Measurements from ENCODE around the gene HOGA1. TPM values are rescaled to one million over a fixed set of nuclear protein-coding genes. Genes with fewer than 3 reads are reported as not detected.
"Not testable (repeated sequence)": the region's sequence is repeated elsewhere in the genome, so short reads cannot be mapped to it uniquely, and the experiment has no call there.

The HOGA1 gene
- total and polyA plus RNA-seq, 2 donors, result 0.35 to 0.53 TPM

DNA sequence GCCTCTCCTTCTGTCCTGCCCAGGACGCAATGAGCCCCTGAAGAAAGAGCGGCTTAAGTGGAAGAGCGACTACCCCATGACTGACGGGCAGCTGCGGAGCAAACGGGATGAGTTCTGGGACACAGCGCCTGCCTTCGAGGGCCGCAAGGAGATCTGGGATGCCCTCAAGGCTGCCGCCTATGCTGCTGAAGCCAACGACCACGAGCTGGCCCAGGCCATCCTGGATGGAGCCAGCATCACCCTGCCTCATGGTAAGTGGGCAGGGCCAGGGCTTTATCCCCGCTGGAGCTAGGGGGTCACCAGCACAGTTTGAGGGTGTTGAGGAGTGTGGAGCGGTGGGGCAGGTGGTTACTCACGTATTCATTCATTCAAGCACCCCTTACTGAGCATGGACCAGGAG is 16.3 kb upstream of the HOGA1 start:
- Histone ChIP-seq H3K4me3 (ENCODE audit: low read depth, low read length) (no peak overlapping the region), H3K27ac (ENCODE audit: low read depth) (no peak overlapping the region), H3K4me1 (ENCODE audit: insufficient read depth) (no peaks in the 10 kb centered on the region), H3K36me3 (ENCODE audit: insufficient read depth) (no peaks in the 10 kb centered on the region)
- 95% methylated on average over 15 of the region's 15 CpGs for WGBS
- no peak for DNase-seq (ENCODE audit: extremely low spot score)

DNA sequence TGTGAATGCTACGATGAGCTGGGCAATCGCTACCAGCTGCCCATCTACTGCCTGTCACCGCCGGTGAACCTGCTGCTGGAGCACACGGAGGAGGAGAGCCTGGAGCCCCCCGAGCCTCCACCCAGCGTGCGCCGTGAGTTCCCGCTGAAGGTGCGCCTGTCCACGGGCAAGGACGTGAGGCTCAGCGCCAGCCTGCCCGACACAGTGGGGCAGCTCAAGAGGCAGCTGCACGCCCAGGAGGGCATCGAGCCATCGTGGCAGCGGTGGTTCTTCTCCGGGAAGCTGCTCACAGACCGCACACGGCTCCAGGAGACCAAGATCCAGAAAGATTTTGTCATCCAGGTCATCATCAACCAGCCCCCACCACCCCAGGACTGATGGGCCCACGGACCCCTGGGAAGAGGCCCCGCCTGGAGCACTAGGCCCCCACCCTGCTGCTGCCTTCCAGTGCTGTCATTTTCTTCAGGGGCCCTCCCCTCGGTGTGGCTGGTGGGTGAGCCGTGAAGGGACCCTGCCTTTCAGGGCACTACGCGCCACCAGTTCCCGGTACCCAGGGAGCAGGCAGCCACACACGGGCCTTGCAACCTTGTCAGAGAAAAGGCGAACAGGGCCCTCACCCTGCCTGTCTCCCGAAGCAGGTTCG is 13.9 kb upstream of the HOGA1 start:
- H3K4me3 ChIP-seq (ENCODE audit: low read depth, low read length), result no peak overlapping the region
- no peak for DNase-seq (ENCODE audit: extremely low spot score)
- WGBS, result 93% methylated on average over 33 of the region's 33 CpGs
- H3K27ac ChIP-seq (ENCODE audit: low read depth), result no peak overlapping the region
- no peaks in the 10 kb centered on the region for H3K4me1 ChIP-seq (ENCODE audit: insufficient read depth)
- no peaks in the 10 kb centered on the region for H3K36me3 ChIP-seq (ENCODE audit: insufficient read depth)

DNA sequence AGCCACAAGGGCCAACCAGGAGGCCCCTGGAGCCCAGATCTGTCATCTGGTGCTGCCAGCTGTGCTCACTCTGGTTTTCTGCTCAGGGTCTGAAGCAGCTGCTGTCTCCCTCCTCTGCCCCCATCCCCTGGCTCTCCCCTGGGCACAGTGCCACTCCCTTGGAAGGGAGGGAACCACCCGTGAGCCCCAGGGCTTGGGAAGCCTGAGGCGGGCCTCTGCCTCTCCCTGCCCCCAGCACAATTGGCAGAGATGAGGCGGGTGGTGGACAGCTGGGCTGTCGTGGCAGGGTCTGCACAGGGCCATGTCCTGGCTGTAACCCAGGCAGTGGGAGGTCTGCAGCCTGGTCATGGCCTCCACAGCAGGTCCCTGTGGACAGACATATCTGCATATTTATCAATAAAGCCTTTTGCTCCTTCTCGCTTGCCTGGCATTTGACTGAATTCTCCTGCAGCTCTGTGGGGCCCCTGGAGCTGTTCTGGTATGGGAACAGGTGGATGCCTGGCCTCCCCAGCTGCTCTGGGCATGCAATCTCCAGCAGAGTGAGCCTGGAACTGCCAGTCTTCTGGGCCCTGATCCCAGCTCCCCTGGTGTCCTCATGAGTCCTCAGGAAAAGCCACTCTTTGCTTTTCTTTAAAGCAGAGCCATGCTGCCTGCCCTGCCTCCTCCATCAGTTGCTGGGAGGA is 13.3 kb upstream of the HOGA1 start:
- 74% methylated on average over 5 of the region's 5 CpGs for WGBS
- no peak overlapping the region for H3K27ac ChIP-seq (ENCODE audit: low read depth)
- H3K4me3 ChIP-seq (ENCODE audit: low read depth, low read length), result no peak overlapping the region
- no peaks in the 10 kb centered on the region for H3K36me3 ChIP-seq (ENCODE audit: insufficient read depth)
- H3K4me1 ChIP-seq (ENCODE audit: insufficient read depth), result no peaks in the 10 kb centered on the region
- DNase-seq (ENCODE audit: extremely low spot score), result no peak

DNA sequence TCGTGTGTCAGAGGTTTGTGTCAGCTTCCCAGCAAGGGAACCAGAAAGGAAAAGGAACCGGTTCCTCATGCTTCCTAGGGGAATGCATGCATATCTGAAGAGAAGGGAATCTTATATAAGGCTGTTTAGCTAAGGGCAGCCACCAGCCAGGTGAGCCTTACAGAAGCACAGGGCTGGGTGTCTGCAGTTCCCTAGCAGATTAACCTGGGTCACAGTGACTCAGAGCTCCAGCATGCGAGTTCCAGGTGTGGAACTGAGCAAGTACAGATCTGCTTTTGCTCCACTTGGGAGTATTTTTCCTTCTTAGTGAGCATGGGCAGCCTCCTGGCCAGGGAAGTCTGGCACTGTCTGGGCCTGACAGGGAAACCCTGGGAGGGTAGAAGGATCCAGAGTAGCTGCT is 12.6 kb upstream of the HOGA1 start:
- no peak overlapping the region for H3K4me3 ChIP-seq (ENCODE audit: low read depth, low read length)
- no peak for DNase-seq (ENCODE audit: extremely low spot score)

DNA sequence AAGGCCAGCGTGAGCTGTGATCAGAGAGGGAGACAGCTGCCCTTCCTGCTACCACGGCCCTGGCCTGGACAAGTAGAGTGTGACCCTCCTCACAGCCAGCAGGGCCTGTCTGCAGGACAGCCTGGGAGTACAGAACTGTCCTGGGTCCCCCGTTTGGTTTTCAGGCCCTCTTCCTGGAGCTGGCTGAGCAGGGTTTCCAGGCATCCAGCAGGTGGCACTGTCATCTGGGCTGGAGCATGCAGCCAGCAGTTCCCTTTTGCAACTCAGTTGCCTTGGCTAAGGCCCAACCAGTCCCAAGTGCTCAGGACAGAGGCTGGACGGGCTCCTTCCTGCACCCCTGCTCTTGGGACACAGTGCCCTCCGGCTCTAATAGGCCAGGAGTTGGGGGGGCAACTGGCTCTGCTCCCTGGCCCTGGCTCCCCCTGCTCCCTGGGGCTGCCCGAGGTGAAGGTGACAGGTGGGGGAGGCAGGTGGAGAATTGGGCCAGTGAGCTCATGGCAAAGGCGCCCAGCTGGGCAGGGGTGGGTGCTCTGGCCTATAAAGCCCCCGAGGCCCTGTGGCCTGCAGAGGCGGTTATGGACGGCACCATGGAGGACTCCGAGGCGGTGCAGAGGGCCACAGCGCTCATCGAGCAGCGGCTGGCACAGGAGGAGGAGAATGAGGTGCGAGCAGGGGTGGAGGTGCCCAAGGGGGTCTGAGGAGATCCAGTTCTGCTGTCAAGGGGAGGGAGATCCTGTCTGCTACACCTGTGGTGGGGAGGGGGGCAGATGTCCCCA is 11.8 kb upstream of the HOGA1 start, which contains the start of gene ANKRD2:
ANKRD2 (plus strand) TSS at position 566 of the 776 bp plus-strand sequence; CDS start at position 576, 10 bp downstream.
- Histone ChIP-seq H3K27ac (ENCODE audit: low read depth) (peak within 1 kb of the TSS; percentile 81), H3K36me3 (ENCODE audit: insufficient read depth) (no peaks in the 10 kb centered on the region), H3K4me1 (ENCODE audit: insufficient read depth) (no peaks in the 10 kb centered on the region), H3K4me3 (ENCODE audit: low read depth, low read length) (no peak within 1 kb of the TSS)
- DNase-seq (ENCODE audit: extremely low spot score), result no peak
- WGBS, result 68% methylated on average over 16 of the region's 16 CpGs

More for the DNA sequence above, 12.6 kb upstream of the HOGA1 start:
- Histone ChIP-seq H3K27ac (ENCODE audit: low read depth) (peak overlapping the region; percentile 81), H3K36me3 (ENCODE audit: insufficient read depth) (no peaks in the 10 kb centered on the region), H3K4me1 (ENCODE audit: insufficient read depth) (no peaks in the 10 kb centered on the region)
- WGBS, result 82% methylated on average over 3 of the region's 3 CpGs

DNA sequence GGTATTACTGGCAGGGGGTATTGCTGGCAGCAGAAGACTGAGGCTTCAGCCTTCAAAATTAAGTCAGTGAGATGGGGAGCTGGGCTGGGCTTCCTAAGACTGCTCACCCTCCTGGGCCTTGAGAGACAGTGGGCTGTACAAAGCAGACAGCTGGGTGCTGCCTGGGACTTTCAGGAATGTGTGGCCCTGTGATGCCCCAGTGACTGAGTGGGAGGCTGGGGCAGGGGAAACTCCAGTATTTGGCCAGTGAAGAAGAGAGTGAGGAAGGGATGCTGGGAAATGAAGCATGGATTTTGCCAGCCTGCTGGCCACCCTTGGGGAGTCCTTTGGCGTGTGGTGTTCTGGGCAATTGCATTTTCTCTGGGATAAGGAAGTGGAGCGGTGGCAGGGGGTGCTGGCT is 11.2 kb upstream of the HOGA1 start:
- H3K4me3 ChIP-seq (ENCODE audit: low read depth, low read length), result no peak overlapping the region
- H3K4me1 ChIP-seq (ENCODE audit: insufficient read depth), result no peaks in the 10 kb centered on the region
- WGBS, result 99% methylated on average over 2 of the region's 2 CpGs
- DNase-seq (ENCODE audit: extremely low spot score), result no peak
- H3K27ac ChIP-seq (ENCODE audit: low read depth), result no peak overlapping the region
- no peaks in the 10 kb centered on the region for H3K36me3 ChIP-seq (ENCODE audit: insufficient read depth)

DNA sequence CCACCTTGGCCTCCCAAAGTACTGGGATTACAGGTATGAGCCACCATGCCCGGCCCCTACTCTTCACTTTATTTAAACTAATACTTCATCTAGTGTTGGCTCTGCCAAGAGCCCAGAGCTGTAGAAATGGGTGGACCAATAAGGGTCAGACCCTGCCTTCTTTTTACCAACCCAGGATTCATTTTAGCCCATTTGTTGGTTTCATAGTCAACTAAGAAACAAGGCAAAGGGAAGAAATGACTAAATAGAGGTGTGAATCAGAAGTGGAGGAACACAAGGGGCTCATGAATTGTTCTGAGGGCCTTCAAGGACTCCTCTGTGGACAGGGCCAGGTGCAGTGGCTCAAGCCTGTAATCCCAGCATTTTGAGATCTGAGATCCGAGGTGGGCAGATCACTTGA is 10.5 kb upstream of the HOGA1 start:
- Histone ChIP-seq H3K4me3 (ENCODE audit: low read depth, low read length) (no peak overlapping the region), H3K27ac (ENCODE audit: low read depth) (no peak overlapping the region), H3K36me3 (ENCODE audit: insufficient read depth) (no peaks in the 10 kb centered on the region), H3K4me1 (ENCODE audit: insufficient read depth) (no peaks in the 10 kb centered on the region)
- WGBS, result 61% methylated on average over 2 of the region's 2 CpGs
- DNase-seq (ENCODE audit: extremely low spot score), result no peak

DNA sequence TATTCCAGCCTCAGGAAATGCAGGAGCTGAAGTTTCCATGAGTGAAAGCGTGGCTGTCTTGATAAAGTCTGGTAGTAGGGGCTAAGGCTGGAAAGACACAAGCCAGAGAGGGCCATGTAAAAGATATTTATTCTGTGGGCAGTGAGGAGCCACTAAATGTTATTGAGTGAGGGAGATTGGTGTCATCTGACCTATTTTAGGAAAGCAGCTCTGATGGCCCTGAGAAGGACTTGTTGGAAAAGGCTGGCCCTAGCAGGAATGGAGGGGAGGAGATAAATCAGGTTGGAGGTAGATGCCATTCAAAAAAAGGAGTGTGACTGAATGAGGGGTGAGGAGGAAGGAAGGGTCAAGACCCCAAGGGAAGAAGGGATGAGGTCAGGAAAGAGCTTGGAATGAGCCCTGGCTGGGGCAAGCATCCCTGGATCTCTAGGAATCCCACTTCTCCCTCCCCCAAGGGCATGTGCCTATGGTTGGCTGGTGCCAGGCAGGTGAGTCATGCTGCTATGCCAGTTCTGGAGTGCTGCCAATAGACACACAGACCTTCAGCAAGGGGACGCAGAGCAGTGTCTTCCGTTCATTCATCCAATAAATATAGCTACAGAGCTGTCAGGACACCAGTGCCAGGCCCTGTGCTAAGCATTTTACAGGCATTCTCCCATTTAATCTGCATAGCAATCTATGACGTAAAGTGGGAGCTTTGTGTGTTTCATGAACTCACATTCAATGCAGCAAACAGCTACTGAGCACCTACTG is 9.6 kb upstream of the HOGA1 start:
- 46% methylated on average over 4 of the region's 4 CpGs for WGBS
- H3K4me3 ChIP-seq (ENCODE audit: low read depth, low read length), result no peak overlapping the region
- H3K36me3 ChIP-seq (ENCODE audit: insufficient read depth), result no peaks in the 10 kb centered on the region
- peak; percentile 25 for DNase-seq (ENCODE audit: extremely low spot score)
- no peak overlapping the region for H3K27ac ChIP-seq (ENCODE audit: low read depth)
- no peaks in the 10 kb centered on the region for H3K4me1 ChIP-seq (ENCODE audit: insufficient read depth)

DNA sequence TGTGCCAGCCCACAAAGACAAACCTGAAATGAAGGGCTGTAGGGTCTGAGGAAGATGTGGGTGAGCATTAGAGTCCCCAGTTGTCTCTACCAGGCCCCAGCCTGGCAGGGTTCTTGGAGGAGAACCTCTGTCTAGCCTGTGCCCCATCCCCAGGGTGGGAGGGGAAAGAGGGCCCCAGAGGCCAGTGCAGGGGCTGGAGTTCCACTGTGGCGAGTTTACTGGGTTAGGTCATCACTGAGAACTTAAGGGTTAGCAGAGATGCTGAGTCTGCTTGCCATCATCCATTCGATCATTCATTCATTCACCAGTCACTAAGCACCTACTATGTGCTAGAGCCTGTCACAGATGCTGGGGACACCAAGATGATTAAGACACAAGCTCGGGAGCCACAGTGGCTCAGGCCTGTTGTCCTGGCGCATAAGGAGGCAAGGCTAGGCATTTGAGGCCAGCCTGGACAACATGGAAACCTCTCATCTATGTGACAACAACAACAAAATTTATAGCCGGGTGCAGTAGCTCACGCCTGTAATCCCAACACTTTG is 9.0 kb upstream of the HOGA1 start:
- no peak overlapping the region for H3K27ac ChIP-seq (ENCODE audit: low read depth)
- no peak for DNase-seq (ENCODE audit: extremely low spot score)
- H3K36me3 ChIP-seq (ENCODE audit: insufficient read depth), result no peaks in the 10 kb centered on the region
- WGBS, result 83% methylated on average over 6 of the region's 6 CpGs
- H3K4me3 ChIP-seq (ENCODE audit: low read depth, low read length), result no peak overlapping the region
- no peaks in the 10 kb centered on the region for H3K4me1 ChIP-seq (ENCODE audit: insufficient read depth)

DNA sequence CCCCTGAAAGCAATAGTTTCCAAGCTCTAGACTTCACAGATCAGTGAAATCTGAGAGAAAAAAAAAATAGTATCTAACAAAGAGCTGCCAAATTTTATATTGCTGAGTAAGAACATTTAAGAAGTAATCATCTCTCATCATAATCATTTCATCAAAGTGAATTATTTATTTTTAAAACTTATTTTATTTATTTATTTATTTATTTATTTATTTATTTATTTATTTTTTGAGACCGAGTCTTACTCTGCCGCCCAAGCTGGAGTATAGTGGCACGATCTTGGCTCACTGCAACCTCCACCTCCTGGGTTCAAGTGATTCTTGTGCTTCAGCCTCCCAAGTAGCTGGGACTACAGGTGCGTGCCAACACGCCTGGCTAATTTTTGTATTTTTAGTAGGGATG is 7.7 kb upstream of the HOGA1 start:
- H3K4me3 ChIP-seq (ENCODE audit: low read depth, low read length); H3K27ac ChIP-seq (ENCODE audit: low read depth); H3K4me1 ChIP-seq (ENCODE audit: insufficient read depth); H3K36me3 ChIP-seq (ENCODE audit: insufficient read depth); DNase-seq (ENCODE audit: extremely low spot score): not testable (repeated sequence)
- WGBS, result 78% methylated on average over 5 of the region's 5 CpGs

DNA sequence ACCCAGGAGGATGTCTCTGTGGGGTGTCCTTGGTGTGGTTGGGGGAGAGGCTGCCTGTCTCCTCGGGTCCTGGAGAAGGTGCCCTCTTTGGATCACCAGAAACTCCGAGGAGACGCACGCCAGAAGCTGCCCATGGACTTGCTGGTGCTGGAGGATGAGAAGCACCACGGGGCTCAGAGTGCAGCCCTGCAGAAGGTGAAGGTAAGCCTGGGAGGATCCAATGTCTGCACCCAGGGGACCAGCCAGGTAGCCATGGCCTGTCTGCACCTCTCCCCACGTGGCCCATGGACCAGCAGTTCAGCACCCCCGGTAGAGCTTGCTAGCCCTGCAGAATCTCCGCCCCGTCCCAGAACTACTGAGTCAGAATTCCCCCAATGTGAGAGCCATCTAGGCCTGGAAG is 6.5 kb upstream of the HOGA1 start:
- no peaks in the 10 kb centered on the region for H3K36me3 ChIP-seq (ENCODE audit: insufficient read depth)
- WGBS, result 80% methylated on average over 9 of the region's 9 CpGs
- H3K4me1 ChIP-seq (ENCODE audit: insufficient read depth), result no peaks in the 10 kb centered on the region
- no peak overlapping the region for H3K4me3 ChIP-seq (ENCODE audit: low read depth, low read length)
- no peak overlapping the region for H3K27ac ChIP-seq (ENCODE audit: low read depth)
- no peak for DNase-seq (ENCODE audit: extremely low spot score)

DNA sequence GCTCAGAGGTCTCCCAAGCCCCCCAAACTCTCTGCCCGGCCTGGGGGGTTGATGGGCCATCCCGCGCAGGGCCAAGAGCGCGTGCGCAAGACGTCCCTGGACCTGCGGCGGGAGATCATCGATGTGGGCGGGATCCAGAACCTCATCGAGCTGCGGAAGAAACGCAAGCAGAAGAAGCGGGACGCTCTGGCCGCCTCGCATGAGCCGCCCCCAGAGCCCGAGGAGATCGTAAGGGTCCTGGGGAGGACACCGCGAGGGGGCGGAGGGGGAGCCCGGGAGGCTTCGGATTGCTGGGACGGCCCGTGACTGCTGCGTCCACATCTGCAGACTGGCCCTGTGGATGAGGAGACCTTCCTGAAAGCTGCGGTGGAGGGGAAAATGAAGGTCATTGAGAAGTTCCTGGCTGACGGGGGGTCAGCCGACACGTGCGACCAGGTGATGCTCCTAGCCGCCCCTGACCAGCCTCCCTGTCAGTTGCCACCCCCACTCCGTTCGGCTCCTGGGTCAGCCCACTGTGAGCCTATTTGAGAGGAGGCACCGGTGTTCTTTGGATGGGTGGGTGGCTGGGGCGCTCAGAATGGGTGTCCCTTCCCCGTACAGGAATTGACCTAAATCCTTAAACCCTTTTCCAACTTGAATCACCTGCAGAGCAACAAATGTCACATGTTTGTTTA is 5.9 kb upstream of the HOGA1 start:
- no peaks in the 10 kb centered on the region for H3K36me3 ChIP-seq (ENCODE audit: insufficient read depth)
- no peak for DNase-seq (ENCODE audit: extremely low spot score)
- no peak overlapping the region for H3K4me3 ChIP-seq (ENCODE audit: low read depth, low read length)
- no peaks in the 10 kb centered on the region for H3K4me1 ChIP-seq (ENCODE audit: insufficient read depth)
- WGBS, result 80% methylated on average over 40 of the region's 40 CpGs
- no peak overlapping the region for H3K27ac ChIP-seq (ENCODE audit: low read depth)
